Fibroblast of villous mesenchyme (primary cell): ENCODE results near the gene TMEM232. TPM values are rescaled to one million over a fixed set of nuclear protein-coding genes. Genes with fewer than 3 reads are reported as not detected.

Source experiments
- DNase-seq: peaks from one replicate; pipeline ENCODE4 v3.0.0-alpha.2; 2010; ENCODE audit warnings: low read depth
- H3K4me3 ChIP-seq: 2 replicates; pipeline ENCODE4 v1.5.1; 2011; ENCODE audit warnings: low read depth, mild to moderate bottlenecking, low read length
- CTCF ChIP-seq: IDR thresholded peaks from 2 replicates; pipeline ENCODE4 v1.5.1; 2012; ENCODE audit warnings: low read depth, mild to moderate bottlenecking, low read length; ENCODE audit not compliant: insufficient read depth
- total RNA-seq: library from RNA; depleted of rRNA; stranded (reverse); fragments of >200 nt; gene quantifications from 2 replicates; pipeline ENCODE4 v1.2.3, GENCODE V29; 2012

The TMEM232 gene
- total RNA-seq, 1 donor = 1.3 TPM

DNA sequence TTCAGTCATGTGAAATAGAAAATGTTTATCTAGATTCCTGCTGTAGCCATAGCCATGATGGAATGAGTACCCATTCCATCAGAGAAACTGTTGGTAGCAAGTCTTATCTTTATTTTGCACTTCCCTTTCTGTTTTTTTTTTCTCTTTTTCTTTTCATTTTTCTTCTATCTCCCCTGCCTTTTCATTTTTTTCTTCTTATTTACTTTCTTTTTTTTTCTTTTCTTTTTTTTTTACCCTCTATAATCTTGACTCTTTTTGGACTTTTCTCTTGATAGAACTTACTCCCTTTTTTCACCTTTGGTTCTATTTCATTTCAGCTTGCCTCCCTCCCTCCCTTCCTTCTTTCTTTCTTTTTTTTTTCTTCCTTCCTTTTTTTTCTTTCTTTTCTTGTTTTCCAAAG is 27.7 kb upstream of the TMEM232 start:
- DNase-seq = no peak
- no peak for TF ChIP-seq CTCF
- no peak overlapping the region for H3K4me3 ChIP-seq

- TF ChIP-seq CTCF = no peak
Measured at GRCh38 chr5:110753600-110753999, 27.1 kb upstream of the TMEM232 start.

GRCh38 chr5:110752953-110753352 is 26.5 kb upstream of the TMEM232 start:
- TF ChIP-seq CTCF = no peak
- DNase-seq = no peak
- H3K4me3 ChIP-seq = no peak overlapping the region

More at GRCh38 chr5:110753600-110753999, 27.1 kb upstream of the TMEM232 start:
- H3K4me3 ChIP-seq = no peak overlapping the region
- no peak for DNase-seq

GRCh38 chr5:110751902-110752762 is 25.7 kb upstream of the TMEM232 start:
- H3K4me3 ChIP-seq = no peak overlapping the region
- DNase-seq = peak; percentile 58
- no peak for TF ChIP-seq CTCF

DNA sequence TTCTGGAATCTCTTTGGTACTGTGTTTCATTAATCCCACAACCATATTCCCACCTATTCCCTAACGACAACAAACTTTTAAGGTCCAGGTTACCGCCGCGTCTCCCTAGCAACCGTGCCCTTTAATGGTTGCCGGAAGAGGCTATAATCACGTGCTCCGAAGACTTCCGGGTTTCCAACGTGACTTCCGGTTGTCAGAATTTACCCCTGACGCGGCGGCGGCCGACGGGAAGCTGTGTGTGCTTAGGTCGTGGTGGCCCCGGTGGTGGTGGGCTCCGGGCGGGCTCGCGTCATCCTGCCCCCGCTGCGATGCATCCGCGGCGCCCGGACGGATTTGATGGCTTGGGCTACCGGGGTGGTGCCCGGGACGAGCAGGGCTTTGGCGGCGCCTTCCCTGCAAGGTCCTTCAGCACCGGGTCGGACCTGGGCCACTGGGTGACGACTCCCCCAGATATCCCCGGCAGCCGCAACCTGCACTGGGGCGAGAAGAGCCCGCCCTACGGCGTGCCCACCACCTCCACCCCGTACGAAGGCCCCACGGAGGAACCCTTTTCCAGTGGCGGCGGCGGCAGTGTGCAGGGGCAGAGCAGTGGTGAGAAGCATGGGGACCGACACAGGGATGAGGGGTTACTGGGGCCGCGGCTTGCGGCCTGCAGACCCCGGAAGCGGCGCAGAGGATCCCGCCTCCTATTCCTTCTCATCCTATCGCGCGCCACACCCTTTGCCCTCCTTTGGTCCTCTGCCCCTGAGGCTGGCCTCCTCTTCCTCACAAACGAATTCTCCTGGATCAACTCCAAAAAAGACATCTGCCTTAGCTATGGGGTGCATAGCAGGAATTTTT is 12.6 kb upstream of the TMEM232 start, which contains the start of gene SLC25A46:
SLC25A46 (plus strand) TSS at position 196 of the 840 bp plus-strand sequence; CDS start at position 309, 113 bp downstream.
- peak within 1 kb of the TSS; percentile 86 for H3K4me3 ChIP-seq
- DNase-seq = peak; percentile 90
- TF ChIP-seq CTCF = no peak

DNA sequence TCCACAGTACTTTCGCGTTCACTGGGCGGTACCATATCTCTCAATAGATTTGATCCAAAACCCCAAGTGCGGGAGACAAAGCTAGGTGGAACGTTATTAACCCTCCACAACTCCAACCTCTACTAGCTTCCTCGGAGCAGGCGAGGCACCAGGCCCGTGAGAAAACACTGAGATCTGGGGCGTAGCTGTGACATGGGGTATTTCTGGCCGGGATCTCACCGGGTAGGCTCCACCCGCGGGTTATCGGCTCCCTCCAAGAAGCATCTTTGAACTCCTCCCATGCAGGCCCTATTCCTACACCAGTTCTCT is 12.0 kb upstream of the TMEM232 start:
- DNase-seq = no peak
- peak overlapping the region; percentile 86 for H3K4me3 ChIP-seq
- TF ChIP-seq CTCF = no peak
